HG03064 (cell line): ENCODE results near the gene GRSF1.
"Not testable (repeated sequence)": the region's sequence is repeated elsewhere in the genome, so short reads cannot be mapped to it uniquely, and the experiment has no call there.

ENCODE experiments used
- ATAC-seq: cut with Tn5 transposase; IDR thresholded peaks from one replicate; pipeline ENCODE4 v1.9.1; 2021; ENCODE audit warnings: low read depth; ENCODE audit not compliant: unreplicated experiment

GRSF1 gene

DNA sequence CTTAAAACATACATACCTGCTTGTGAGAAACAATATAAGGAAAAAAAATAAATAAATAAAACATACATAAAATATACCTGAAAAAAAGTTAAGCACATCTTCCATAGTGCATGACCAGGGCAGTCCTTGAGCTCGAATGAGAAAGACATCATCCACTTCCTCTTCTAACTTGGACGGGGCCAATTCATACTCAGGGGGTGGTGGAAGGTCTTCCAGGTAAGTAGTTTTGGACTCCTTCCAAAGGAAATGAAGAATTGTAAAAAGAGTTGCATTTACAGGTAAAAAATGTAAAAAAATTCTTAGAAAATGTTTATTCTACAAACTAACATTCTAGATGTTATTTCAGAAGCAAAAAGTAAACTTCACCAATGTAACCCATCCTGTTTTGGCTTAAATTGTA lies 3.6 kb downstream of the GRSF1 start:
- no peak for ATAC-seq

- ATAC-seq: no peak
Measured at GRCh38 chr4:70833675-70834074, 6.0 kb downstream of the GRSF1 start.

GRCh38 chr4:70831293-70831692 lies 8.4 kb downstream of the GRSF1 start:
- ATAC-seq: no peak

GRCh38 chr4:70830054-70830453 lies 9.6 kb downstream of the GRSF1 start:
- ATAC-seq: no peak

DNA sequence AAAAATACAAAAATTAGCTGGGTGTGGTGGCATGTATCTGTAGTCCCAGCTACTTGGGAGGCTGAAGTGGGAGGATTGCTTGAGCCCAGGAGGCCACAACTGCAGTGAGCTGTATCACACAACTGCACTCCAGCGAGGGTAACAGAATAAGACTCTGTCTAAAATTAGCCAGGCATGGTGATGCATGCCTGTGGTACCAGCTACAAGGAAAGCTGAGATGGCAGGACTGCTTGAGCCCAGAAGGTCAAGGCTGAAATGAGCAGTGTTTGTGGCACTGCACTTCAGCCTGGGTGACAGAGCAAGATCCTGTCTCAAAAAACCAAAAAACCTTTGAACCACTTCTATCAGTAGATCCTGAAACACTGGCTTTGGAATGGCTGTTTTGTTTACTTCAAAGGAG lies 10.2 kb downstream of the GRSF1 start:
- ATAC-seq: no peak

- no peak for ATAC-seq
Measured at GRCh38 chr4:70829015-70829414, 10.7 kb downstream of the GRSF1 start.

DNA sequence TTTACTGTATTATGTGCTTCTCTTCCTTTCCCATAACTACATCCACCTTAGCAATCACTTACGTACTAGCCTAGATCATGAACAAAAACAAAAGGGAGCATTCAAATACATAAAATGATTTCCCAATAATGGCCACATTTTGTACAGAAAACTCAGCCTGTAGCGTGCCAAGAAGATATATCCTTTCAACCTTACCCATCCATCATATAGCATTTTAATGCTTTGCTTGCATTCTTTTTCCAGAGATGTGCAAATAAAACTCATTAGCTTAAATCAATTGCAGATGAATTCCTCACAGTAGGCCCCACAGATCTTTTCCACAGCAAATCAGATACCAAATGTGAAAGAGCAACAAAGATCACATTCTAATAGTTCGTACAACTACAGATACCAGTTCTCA lies 20.8 kb downstream of the GRSF1 start:
- no peak for ATAC-seq

GRCh38 chr4:70818173-70818855 lies 21.4 kb downstream of the GRSF1 start:
- ATAC-seq: no peak

- no peak for ATAC-seq
Measured at GRCh38 chr4:70816894-70817293, 22.8 kb downstream of the GRSF1 start.

GRCh38 chr4:70815370-70815769 lies 24.3 kb downstream of the GRSF1 start:
- ATAC-seq: no peak

DNA sequence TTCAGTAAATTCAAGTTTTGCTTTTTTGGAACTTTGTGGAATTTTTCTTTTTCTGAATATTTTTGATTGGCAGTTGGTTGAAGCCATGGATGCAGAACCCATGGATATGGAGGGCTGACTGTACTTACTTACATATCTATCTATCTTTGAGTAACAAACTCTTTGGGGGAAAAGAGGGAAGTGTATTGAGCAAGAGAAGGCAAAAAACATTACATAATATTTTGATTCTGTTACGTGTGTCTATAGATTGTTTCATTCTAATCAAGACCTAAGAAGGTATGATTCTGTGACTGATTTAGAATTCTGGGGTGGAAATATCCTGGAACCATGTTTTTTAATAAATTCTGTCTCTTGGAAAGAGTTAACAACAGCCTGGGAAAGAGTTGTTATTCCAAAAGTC lies 31.5 kb downstream of the GRSF1 start:
- ATAC-seq: no peak

DNA sequence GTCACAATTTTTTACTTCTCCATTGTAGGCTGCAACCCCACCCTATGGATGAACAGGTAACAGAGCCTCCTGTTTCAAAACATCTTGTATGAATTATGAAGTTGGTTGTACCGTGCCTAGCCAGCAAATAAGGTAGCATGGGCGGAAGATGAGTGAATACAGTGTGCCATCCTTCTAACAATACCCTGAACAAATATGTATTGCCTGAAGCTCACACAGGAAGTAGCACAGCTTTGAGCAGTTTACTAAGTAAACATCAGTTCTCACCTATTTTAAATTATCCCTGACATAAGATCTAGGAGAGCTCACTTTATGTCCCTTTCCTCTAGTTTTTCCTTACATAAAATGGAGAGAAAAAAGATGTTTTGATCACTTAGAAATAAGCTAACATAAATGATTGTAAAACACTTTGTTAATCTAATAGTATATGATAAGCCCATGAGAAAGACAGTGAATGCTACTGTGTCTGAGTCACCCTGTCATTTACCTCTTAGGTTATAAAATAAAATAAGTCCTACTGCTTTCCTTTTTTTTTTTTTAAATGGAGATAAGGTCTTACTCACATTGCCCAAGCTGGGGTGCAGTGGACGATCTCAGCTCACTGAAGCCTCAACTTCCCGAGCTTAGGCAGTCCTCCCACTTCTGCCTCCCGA lies 36.6 kb downstream of the GRSF1 start:
- ATAC-seq: no peak

GRCh38 chr4:70801265-70801809 lies 38.4 kb downstream of the GRSF1 start:
- no peak for ATAC-seq

DNA sequence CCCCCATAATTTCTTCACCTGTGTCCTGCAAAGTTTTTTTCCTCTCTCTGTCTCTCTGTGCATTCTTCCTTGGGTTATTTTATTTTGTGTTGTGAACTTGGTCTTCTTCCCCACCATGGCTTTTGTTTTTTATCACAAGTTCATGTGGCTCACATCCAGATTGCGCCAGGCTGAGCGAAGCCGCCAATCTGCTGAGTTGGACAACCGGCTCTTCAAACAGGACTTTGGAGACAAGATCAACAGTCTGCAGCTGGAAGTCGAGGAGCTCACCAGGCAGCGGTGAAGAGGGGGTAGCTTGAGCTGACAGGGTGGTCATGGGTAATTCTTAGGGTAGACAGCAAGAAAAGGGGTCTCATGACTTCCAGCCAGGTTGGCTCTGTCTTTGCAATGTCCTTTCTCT lies 46.1 kb downstream of the GRSF1 start:
- ATAC-seq: no peak

DNA sequence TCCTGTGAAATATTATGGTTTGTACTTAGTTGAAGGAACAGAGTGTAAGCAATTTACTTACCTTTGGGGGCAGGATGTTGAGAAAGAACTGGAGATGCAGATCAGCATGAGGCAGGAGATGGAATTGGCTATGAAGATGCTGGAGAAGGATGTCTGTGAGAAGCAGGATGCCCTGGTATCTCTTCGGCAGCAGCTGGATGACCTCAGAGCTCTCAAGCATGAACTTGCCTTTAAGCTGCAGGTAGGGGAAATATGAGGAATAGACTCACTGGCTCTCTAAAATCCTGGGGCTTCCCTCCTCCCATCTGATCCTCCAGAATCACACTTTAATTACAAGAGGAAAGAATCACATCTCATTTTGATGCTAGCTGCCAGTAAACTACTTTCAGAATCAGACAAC lies 51.0 kb downstream of the GRSF1 start:
- no peak for ATAC-seq

DNA sequence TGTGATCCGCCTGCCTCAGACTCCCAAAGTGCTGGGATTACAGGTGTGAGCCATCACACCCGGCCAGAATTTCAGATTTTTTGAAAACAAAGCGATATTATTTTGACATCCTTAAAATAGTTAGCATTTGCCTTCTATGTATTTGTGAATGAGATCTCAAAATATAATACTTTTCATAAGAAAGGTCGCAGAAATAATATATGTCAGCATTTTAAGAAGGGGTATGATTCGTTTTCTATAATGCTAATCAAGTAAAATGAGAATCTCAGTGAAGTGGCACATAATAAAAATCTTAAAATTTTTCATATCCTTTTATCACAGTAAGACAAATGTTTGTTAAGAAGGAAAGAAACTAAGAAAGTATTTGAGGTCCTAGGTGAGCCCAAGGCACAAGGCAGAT lies 52.2 kb downstream of the GRSF1 start:
- no peak for ATAC-seq

- ATAC-seq: no peak
Measured at GRCh38 chr4:70783096-70783495, 56.6 kb downstream of the GRSF1 start.

DNA sequence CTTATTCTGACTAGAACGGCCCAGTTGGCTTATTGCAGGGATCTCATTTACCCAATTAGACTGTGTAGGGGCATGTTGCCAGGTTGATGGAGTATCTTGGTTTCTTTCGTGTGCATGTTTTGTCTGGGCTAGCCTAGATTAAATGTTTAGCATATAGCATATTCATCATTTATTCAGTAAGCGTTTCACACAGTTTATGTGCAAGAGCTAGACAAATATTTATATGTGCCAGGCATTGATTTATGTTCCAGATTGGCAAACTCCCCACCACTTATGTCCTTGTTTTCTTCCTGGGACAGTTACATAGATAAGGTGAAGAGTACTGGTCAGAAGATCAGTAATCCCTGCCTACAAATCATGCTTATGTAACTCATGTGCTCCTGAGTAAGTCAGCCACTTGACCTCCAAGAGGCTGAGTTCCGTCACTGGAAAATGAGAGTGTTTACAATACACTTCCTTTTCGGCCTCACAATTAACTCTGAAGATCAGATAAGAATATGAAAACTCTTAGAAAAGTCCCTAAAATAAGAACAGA lies 60.7 kb downstream of the GRSF1 start:
- no peak for ATAC-seq

DNA sequence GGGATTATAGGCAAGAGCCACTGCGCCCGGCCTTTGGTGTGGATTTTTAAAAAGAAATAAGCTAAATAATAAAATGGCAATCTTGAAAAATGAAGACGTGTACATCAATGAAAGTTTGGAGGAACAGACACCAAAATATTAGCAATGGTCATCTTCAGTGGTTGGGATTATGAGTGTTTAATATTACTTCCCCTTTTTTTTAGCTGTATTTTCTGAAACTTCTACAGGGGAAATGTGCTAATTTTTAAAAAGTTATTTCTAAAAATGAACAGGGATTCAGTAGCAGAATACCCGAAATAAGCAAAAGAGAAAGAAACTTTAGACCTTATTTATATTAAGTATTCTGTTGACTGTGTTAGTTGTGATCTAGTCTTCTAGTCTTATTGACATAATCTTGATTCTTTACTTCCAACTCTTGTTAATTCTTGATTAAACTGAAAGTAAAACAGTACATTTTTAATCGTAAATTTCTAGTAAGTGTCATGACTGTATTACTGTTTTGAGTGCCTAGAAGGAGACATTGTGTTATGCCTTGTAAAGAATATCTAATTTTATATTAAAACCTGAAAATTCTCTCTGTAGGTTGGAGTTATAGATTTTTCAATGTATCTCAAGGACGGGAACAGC lies 66.6 kb downstream of the GRSF1 start:
- ATAC-seq: no peak

DNA sequence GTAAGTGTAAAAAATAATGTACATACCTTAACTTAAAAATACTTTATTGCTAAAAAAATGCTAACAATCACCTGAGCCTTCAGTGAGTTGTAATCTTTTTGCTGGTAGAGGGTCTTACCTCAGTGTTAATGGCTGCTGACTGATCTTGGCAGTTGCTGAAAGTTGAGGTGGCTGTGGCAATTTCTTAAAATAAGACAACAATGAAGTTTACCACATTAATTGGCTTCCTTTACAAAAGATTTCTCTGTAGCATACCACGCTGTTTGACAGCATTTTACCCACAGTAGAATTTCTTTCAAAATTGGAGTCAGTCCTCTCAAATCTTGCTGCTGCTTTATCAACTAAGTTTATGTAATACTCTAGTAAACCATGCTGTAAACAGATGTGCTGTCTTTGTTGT lies 70.3 kb downstream of the GRSF1 start:
- not testable (repeated sequence) for ATAC-seq

GRCh38 chr4:70768301-70768948 lies 71.3 kb downstream of the GRSF1 start:
- ATAC-seq: no peak
